ENCODE measurements around the gene MAPT.

The MAPT gene

DNA sequence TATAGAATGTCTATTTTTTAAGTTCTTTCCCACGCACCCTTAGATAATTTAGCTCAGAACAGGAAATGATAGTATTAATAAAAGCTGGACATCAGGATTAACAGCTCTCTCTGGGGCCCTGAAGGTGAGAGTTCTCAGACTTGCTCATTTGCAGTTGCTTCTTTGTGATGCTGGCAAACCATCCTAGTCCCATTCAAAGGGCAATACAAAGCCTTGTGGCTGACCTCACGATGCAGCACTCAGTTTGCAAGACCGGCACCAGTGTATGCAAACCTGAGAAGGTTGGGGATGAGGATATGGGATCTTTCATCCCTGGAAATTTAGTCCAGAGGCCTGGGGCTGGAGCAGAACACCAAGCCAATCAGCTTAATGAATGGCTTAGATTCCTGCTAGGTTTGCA lies 134.0 kb downstream of the MAPT start:
- no peak overlapping the region for H3K4me3 ChIP-seq (replicated peaks; ENCODE audit: low read depth, low read length)
- TF ChIP-seq CTCF (IDR thresholded peaks at IDR 0.05; ENCODE audit: low read depth, low read length, missing control alignments): no peak
- no peak for DNase-seq (ENCODE audit: extremely low read depth, low read depth)

- no peak for DNase-seq (ENCODE audit: extremely low read depth, low read depth)
- TF ChIP-seq CTCF (IDR thresholded peaks at IDR 0.05; ENCODE audit: low read depth, low read length, missing control alignments): no peak
- H3K4me3 ChIP-seq (replicated peaks; ENCODE audit: low read depth, low read length): no peak overlapping the region
Measured at GRCh38 chr17:46028981-46029565, 134.7 kb downstream of the MAPT start.

- DNase-seq (ENCODE audit: extremely low read depth, low read depth): no peak
Measured at GRCh38 chr17:46029627-46030026, 135.3 kb downstream of the MAPT start.

GRCh38 chr17:46030752-46031151 lies 136.4 kb downstream of the MAPT start:
- H3K4me3 ChIP-seq (replicated peaks; ENCODE audit: low read depth, low read length): no peak overlapping the region
- no peak for DNase-seq (ENCODE audit: extremely low read depth, low read depth)
- TF ChIP-seq CTCF (IDR thresholded peaks at IDR 0.05; ENCODE audit: low read depth, low read length, missing control alignments): no peak

More at GRCh38 chr17:46029627-46030026, 135.3 kb downstream of the MAPT start:
- TF ChIP-seq CTCF (IDR thresholded peaks at IDR 0.05; ENCODE audit: low read depth, low read length, missing control alignments): no peak
- no peak overlapping the region for H3K4me3 ChIP-seq (replicated peaks; ENCODE audit: low read depth, low read length)

- no peak for DNase-seq (ENCODE audit: extremely low read depth, low read depth)
- no peak overlapping the region for H3K4me3 ChIP-seq (replicated peaks; ENCODE audit: low read depth, low read length)
- TF ChIP-seq CTCF (IDR thresholded peaks at IDR 0.05; ENCODE audit: low read depth, low read length, missing control alignments): no peak
Measured at GRCh38 chr17:46031440-46031839, 137.1 kb downstream of the MAPT start.

- no peak overlapping the region for H3K4me3 ChIP-seq (replicated peaks; ENCODE audit: low read depth, low read length)
- no peak for TF ChIP-seq CTCF (IDR thresholded peaks at IDR 0.05; ENCODE audit: low read depth, low read length, missing control alignments)
- no peak for DNase-seq (ENCODE audit: extremely low read depth, low read depth)
Measured at GRCh38 chr17:46031920-46032319, 137.6 kb downstream of the MAPT start.

- no peak overlapping the region for H3K4me3 ChIP-seq (replicated peaks; ENCODE audit: low read depth, low read length)
- DNase-seq (ENCODE audit: extremely low read depth, low read depth): no peak
- TF ChIP-seq CTCF (IDR thresholded peaks at IDR 0.05; ENCODE audit: low read depth, low read length, missing control alignments): no peak
Measured at GRCh38 chr17:46032909-46033308, 138.6 kb downstream of the MAPT start.

All from HFF-Myc (cell line).